ENCODE data around the gene SEZ6L2.
A peak's percentile ranks its signal among the peaks of the same experiment; 100 is the strongest.

SEZ6L2 gene

DNA sequence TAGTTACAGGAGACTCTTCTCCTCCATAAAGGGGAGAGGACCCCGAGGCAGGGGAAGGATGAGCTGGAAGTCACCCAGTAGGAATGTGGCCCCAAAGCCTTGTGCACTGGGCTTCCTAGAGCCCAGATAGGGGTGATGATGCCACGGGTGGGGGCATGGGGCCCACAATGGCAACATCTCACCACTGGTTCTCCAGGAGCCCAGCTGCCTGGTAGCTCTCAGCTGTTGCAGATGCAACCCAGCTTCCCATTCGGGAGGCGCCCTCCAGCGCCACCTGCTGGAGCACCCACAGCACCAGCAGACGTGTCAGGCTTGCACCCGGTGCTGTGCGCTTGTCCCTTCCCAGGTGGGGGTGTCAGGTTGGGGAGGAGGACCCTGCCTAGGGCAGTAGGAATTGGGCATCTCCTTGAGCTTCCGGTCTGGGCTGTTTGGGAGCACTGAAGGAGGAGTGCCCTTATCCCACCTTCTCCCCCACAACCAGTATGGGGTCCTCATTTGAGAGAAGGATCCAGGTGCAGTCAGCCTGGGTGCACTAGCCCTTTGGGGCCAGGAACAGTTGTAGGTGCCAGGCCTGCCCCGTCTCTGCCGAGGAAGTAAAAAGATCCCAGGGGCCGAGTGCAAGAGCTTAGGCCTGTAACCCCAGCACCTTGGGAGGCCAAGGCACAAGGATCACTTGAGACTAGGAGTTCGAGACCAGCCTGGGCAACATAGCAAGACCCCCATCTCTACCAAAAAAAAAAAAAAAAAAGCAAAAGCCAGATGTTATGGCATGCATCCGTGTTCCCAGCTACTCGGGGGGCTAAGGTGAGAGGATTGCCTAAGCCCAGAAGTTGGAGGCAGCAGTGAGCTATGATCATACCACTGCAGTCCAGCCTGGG, 50.7 kb downstream of the SEZ6L2 start (continued):
- TF ChIP-seq BCL11A (tag by site-specific recombination; IDR thresholded peaks at IDR 0.05; ENCODE audit: low read depth) (no peak), ZNF121 (tag by site-specific recombination; IDR thresholded peaks at IDR 0.05) (peak; percentile 96), ZEB2 (tag by site-specific recombination; IDR thresholded peaks at IDR 0.05) (peak; percentile 46; the same call in 1 of the 2 replicates), SCRT2 (tag by site-specific recombination; IDR thresholded peaks at IDR 0.05) (peak; percentile 91), ZNF132 (tag by site-specific recombination; IDR thresholded peaks at IDR 0.05; ENCODE audit: borderline replicate concordance) (no peak), ZNF155 (tag by site-specific recombination; IDR thresholded peaks at IDR 0.05) (no peak), ZNF558 (tag by site-specific recombination; IDR thresholded peaks at IDR 0.05) (no peak), ZNF221 (tag by site-specific recombination; IDR thresholded peaks at IDR 0.05; ENCODE audit: borderline replicate concordance) (no peak), GFI1B (tag by site-specific recombination; IDR thresholded peaks at IDR 0.05) (no peak), ZNF629 (tag by site-specific recombination; IDR thresholded peaks at IDR 0.05) (peak; percentile 37), ZBTB17 (tag by site-specific recombination; IDR thresholded peaks at IDR 0.05) (peak; percentile 30; the same call in 1 of the 2 replicates), ZNF692 (tag by site-specific recombination; IDR thresholded peaks at IDR 0.05) (peak; percentile 88), ZNF2 (tag by site-specific recombination; IDR thresholded peaks at IDR 0.05) (peak; percentile 100), ZXDB (tag by site-specific recombination; IDR thresholded peaks at IDR 0.05) (peak; percentile 49; the same call in 1 of the 2 replicates), ZNF580 (tag by site-specific recombination; IDR thresholded peaks at IDR 0.05) (0 out of 2 replicates have a peak, but pooled peaks have one; percentile 16), TRIM28 (IDR thresholded peaks at IDR 0.05; ENCODE audit: borderline replicate concordance, low read length) (peak; percentile 65; the same call in 1 of the 2 replicates), SCRT1 (tag by site-specific recombination; IDR thresholded peaks at IDR 0.05; ENCODE audit: borderline replicate concordance) (peak; percentile 79; the same call in 1 of the 2 replicates), ZBTB8A (tag by site-specific recombination; IDR thresholded peaks at IDR 0.05) (peak; percentile 73), ZBTB44 (tag by site-specific recombination; IDR thresholded peaks at IDR 0.05) (peak; percentile 72; the same call in 1 of the 2 replicates), ZFP69B (tag by site-specific recombination; IDR thresholded peaks at IDR 0.05) (peak; percentile 90), ZNF585B (tag by site-specific recombination; IDR thresholded peaks at IDR 0.05) (no peak)
- TF ChIP-seq, protein P1, sequence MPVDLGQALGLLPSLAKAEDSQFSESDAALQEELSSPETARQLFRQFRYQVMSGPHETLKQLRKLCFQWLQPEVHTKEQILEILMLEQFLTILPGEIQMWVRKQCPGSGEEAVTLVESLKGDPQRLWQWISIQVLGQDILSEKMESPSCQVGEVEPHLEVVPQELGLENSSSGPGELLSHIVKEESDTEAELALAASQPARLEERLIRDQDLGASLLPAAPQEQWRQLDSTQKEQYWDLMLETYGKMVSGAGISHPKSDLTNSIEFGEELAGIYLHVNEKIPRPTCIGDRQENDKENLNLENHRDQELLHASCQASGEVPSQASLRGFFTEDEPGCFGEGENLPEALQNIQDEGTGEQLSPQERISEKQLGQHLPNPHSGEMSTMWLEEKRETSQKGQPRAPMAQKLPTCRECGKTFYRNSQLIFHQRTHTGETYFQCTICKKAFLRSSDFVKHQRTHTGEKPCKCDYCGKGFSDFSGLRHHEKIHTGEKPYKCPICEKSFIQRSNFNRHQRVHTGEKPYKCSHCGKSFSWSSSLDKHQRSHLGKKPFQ (tag by site-specific recombination; IDR thresholded peaks at IDR 0.05): no peak
- TF ChIP-seq, protein P2, sequence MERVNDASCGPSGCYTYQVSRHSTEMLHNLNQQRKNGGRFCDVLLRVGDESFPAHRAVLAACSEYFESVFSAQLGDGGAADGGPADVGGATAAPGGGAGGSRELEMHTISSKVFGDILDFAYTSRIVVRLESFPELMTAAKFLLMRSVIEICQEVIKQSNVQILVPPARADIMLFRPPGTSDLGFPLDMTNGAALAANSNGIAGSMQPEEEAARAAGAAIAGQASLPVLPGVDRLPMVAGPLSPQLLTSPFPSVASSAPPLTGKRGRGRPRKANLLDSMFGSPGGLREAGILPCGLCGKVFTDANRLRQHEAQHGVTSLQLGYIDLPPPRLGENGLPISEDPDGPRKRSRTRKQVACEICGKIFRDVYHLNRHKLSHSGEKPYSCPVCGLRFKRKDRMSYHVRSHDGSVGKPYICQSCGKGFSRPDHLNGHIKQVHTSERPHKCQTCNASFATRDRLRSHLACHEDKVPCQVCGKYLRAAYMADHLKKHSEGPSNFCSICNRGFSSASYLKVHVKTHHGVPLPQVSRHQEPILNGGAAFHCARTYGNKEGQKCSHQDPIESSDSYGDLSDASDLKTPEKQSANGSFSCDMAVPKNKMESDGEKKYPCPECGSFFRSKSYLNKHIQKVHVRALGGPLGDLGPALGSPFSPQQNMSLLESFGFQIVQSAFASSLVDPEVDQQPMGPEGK (tag by site-specific recombination; IDR thresholded peaks at IDR 0.05): peak; percentile 84
- TF ChIP-seq, protein P3, sequence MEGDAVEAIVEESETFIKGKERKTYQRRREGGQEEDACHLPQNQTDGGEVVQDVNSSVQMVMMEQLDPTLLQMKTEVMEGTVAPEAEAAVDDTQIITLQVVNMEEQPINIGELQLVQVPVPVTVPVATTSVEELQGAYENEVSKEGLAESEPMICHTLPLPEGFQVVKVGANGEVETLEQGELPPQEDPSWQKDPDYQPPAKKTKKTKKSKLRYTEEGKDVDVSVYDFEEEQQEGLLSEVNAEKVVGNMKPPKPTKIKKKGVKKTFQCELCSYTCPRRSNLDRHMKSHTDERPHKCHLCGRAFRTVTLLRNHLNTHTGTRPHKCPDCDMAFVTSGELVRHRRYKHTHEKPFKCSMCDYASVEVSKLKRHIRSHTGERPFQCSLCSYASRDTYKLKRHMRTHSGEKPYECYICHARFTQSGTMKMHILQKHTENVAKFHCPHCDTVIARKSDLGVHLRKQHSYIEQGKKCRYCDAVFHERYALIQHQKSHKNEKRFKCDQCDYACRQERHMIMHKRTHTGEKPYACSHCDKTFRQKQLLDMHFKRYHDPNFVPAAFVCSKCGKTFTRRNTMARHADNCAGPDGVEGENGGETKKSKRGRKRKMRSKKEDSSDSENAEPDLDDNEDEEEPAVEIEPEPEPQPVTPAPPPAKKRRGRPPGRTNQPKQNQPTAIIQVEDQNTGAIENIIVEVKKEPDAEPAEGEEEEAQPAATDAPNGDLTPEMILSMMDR (tag by site-specific recombination; IDR thresholded peaks at IDR 0.05): peak; percentile 89
- TF ChIP-seq, protein P4, sequence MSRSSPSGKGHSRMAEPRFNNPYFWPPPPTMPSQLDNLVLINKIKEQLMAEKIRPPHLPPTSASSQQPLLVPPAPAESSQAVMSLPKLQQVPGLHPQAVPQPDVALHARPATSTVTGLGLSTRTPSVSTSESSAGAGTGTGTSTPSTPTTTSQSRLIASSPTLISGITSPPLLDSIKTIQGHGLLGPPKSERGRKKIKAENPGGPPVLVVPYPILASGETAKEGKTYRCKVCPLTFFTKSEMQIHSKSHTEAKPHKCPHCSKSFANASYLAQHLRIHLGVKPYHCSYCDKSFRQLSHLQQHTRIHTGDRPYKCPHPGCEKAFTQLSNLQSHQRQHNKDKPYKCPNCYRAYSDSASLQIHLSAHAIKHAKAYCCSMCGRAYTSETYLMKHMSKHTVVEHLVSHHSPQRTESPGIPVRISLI (tag by site-specific recombination; IDR thresholded peaks at IDR 0.05): no peak
- TF ChIP-seq, protein P5, sequence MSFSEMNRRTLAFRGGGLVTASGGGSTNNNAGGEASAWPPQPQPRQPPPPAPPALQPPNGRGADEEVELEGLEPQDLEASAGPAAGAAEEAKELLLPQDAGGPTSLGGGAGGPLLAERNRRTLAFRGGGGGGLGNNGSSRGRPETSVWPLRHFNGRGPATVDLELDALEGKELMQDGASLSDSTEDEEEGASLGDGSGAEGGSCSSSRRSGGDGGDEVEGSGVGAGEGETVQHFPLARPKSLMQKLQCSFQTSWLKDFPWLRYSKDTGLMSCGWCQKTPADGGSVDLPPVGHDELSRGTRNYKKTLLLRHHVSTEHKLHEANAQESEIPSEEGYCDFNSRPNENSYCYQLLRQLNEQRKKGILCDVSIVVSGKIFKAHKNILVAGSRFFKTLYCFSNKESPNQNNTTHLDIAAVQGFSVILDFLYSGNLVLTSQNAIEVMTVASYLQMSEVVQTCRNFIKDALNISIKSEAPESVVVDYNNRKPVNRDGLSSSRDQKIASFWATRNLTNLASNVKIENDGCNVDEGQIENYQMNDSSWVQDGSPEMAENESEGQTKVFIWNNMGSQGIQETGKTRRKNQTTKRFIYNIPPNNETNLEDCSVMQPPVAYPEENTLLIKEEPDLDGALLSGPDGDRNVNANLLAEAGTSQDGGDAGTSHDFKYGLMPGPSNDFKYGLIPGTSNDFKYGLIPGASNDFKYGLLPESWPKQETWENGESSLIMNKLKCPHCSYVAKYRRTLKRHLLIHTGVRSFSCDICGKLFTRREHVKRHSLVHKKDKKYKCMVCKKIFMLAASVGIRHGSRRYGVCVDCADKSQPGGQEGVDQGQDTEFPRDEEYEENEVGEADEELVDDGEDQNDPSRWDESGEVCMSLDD (tag by site-specific recombination; IDR thresholded peaks at IDR 0.05): no peak
